ENCODE data around the gene OSBPL2.

OSBPL2 gene

GRCh38 chr20:62201173-62202082 lies 36.9 kb upstream of the OSBPL2 start:
- TF ChIP-seq, protein P1, sequence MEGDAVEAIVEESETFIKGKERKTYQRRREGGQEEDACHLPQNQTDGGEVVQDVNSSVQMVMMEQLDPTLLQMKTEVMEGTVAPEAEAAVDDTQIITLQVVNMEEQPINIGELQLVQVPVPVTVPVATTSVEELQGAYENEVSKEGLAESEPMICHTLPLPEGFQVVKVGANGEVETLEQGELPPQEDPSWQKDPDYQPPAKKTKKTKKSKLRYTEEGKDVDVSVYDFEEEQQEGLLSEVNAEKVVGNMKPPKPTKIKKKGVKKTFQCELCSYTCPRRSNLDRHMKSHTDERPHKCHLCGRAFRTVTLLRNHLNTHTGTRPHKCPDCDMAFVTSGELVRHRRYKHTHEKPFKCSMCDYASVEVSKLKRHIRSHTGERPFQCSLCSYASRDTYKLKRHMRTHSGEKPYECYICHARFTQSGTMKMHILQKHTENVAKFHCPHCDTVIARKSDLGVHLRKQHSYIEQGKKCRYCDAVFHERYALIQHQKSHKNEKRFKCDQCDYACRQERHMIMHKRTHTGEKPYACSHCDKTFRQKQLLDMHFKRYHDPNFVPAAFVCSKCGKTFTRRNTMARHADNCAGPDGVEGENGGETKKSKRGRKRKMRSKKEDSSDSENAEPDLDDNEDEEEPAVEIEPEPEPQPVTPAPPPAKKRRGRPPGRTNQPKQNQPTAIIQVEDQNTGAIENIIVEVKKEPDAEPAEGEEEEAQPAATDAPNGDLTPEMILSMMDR (IDR thresholded peaks at IDR 0.05; ENCODE audit: low read depth, low read length, missing control alignments) = no peak
- DNase-seq (ENCODE audit: low read depth) = no peak

DNA sequence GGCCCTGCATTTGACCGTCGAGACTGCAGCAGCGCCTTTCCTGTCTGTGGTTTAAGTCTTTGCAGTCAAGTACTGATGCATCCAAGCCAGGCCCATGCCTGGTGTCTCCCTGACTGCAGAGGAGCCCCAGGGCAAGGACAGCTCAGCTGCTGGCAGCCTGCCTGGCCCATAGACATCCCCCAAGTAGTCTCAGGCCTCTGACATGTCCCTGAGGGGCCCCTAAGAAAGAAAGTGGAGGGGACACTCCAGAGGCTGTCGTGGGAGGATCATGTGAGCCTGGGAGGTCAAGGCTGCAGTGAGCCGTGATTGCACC lies 36.3 kb upstream of the OSBPL2 start:
- TF ChIP-seq, protein P1 (IDR thresholded peaks at IDR 0.05; ENCODE audit: low read depth, low read length, missing control alignments) = no peak
- no peak for DNase-seq (ENCODE audit: low read depth)
- H3K4me3 ChIP-seq (ENCODE audit: low read depth, low read length) = no peak overlapping the region

More at GRCh38 chr20:62201173-62202082, 36.9 kb upstream of the OSBPL2 start:
- no peak overlapping the region for H3K4me3 ChIP-seq (ENCODE audit: low read depth, low read length)

DNA sequence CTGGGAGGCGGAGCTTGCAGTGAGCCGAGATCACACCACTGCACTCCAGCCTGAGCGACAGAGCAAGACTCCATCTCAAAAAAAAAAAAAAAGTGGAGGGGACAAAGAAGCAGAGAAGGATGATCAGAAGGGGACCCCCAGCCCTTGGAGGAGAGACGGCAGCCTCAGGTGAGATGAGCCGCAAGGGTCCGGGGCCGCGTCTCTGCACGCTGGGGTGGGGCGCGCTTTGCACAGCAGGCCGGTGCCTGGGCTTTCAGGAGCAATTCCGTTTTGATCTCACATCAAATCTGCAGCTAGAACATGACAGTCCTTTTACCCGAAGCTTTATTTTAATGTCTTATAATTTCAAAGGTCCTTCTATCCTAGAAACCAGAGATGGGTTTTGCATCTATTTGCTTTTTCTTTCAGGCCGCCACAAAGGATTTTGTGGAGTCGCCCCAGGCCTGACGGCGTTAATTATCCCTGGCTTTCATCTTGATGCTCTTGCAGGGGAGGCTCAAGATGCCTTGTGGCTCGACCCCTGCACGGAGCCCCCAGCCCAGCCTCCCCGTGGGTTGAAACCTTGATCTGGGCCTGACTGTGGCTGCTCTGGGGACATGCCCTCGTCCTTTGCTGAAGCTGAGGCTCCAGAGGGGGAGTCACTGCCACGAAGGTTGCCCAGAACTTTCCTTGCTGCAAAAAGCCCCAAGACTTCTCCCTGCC lies 35.5 kb upstream of the OSBPL2 start:
- TF ChIP-seq, protein P1 (IDR thresholded peaks at IDR 0.05; ENCODE audit: low read depth, low read length, missing control alignments) = no peak

DNA sequence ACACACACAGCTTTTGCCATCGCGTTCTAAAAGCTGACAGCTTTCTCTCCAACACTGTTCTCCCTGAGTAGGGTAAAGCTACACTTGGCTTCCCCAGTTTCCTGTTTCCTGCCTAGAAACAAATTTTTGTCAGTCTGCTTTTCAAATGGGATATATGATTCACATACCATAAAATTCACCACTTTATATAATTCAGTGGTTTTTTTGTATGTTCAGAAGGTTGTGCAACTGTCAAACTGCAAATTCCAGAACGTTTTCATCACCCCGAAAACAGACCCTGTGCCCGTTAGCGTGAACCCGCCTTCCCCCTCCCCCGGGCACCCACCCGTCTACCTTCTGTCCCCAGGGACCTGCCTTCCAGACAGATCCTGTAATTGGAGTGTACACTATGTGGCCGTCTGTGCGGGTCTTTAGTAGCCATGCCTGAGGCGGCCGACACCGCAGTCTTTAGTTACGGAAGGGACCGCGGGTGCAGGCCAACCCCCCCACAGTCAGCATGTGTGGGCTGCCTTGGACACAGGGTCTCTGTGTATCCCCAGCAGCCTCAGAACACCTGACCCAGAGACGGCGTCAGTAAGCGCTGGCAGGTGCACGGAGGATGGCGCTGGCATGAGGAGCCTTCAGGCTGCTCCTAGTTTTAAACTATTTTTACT lies 34.8 kb upstream of the OSBPL2 start:
- TF ChIP-seq, protein P1 (IDR thresholded peaks at IDR 0.05; ENCODE audit: low read depth, low read length, missing control alignments) = no peak
- no peak for DNase-seq (ENCODE audit: low read depth)
- no peak overlapping the region for H3K4me3 ChIP-seq (ENCODE audit: low read depth, low read length)

More for the DNA sequence above, 35.5 kb upstream of the OSBPL2 start:
- no peak overlapping the region for H3K4me3 ChIP-seq (ENCODE audit: low read depth, low read length)
- no peak for DNase-seq (ENCODE audit: low read depth)

GRCh38 chr20:62205618-62206387 lies 32.5 kb upstream of the OSBPL2 start:
- TF ChIP-seq, protein P1 (IDR thresholded peaks at IDR 0.05; ENCODE audit: low read depth, low read length, missing control alignments) = no peak
- H3K4me3 ChIP-seq (ENCODE audit: low read depth, low read length) = no peak overlapping the region
- no peak for DNase-seq (ENCODE audit: low read depth)

DNA sequence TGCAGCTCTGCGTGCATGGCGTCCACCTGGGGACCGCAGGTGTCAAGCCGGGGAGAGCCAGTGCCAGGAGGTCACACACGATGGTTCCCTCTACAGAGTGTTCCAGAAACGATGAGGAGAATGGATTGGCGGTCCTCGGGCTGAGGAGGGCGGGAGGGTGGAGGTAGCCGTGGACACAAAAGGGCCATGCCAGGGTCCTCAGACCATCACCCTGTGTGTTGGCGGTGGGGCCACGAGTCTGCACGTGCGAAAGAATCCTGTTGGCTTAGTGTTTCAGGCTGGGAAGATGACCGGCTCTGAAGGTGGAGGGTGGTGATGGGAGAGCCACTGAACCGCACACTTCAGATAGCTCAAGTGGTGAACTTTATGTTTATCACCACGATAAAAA lies 31.9 kb upstream of the OSBPL2 start:
- DNase-seq (ENCODE audit: low read depth) = no peak
- no peak overlapping the region for H3K4me3 ChIP-seq (ENCODE audit: low read depth, low read length)
- TF ChIP-seq, protein P1 (IDR thresholded peaks at IDR 0.05; ENCODE audit: low read depth, low read length, missing control alignments) = no peak
